Neural progenitor cell (in vitro differentiated cells): ENCODE results near the gene CERK. TPM values are rescaled to one million over a fixed set of nuclear protein-coding genes. Genes with fewer than 3 reads are reported as not detected.
A peak's percentile ranks its signal among the peaks of the same experiment; 100 is the strongest.

Experiments used
- DNase-seq: peaks from one replicate; pipeline ENCODE4 v3.0.0-alpha.2; 2016; ENCODE audit warnings: low spot score
- H2AFZ ChIP-seq: fragments of 200-600 bp; sonication (generic); replicated peaks from 2 replicates; pipeline ENCODE4 v1.6.1; 2016; ENCODE audit warnings: antibody characterized with exemption
- H3F3A ChIP-seq: fragments of 200-600 bp; sonication (generic); 2 replicates; pipeline ENCODE4 v1.6.1; 2016; ENCODE audit warnings: antibody characterized with exemption, low read depth
- H3K27ac ChIP-seq: fragments of 200-600 bp; sonication (generic); 2 replicates; pipeline ENCODE4 v1.5.1; 2016; ENCODE audit warnings: mild to moderate bottlenecking
- H3K27me3 ChIP-seq: fragments of 200-600 bp; sonication (generic); 2 replicates; pipeline ENCODE4 v1.6.1; 2016; ENCODE audit warnings: mild to moderate bottlenecking, moderate library complexity
- H3K36me3 ChIP-seq: fragments of 200-600 bp; sonication (generic); 2 replicates; pipeline ENCODE4 v1.5.1; 2016
- H3K4me1 ChIP-seq: fragments of 200-600 bp; sonication (generic); 2 replicates; pipeline ENCODE4 v1.6.1; 2016; ENCODE audit warnings: mixed run types
- H3K4me2 ChIP-seq: fragments of 200-600 bp; sonication (generic); 2 replicates; pipeline ENCODE4 v1.6.1; 2016
- H3K4me3 ChIP-seq: fragments of 200-600 bp; sonication (generic); 2 replicates; pipeline ENCODE4 v1.5.1; 2016
- H3K79me2 ChIP-seq: fragments of 200-600 bp; sonication (generic); 2 replicates; pipeline ENCODE4 v1.6.1; 2016; ENCODE audit warnings: low read depth
- H3K9ac ChIP-seq: fragments of 200-600 bp; sonication (generic); 2 replicates; pipeline ENCODE4 v1.6.1; 2016
- H3K9me3 ChIP-seq: fragments of 200-600 bp; sonication (generic); 2 replicates; pipeline ENCODE4 v1.5.1; 2016; ENCODE audit warnings: low read depth
- H4K20me1 ChIP-seq: fragments of 200-600 bp; sonication (generic); 2 replicates; pipeline ENCODE4 v1.6.1; 2016; ENCODE audit warnings: low read depth
- H3K27ac Mint-ChIP-seq: 3 replicates; pipeline ENCODE4 v1.8.0; 2021; ENCODE audit warnings: mixed read lengths
- H3K27me3 Mint-ChIP-seq: 2 replicates; pipeline ENCODE4 v1.8.0; 2022; ENCODE audit warnings: low read depth, mild to moderate bottlenecking, inconsistent platforms, moderate library complexity, mixed read lengths; ENCODE audit not compliant: insufficient read depth
- H3K36me3 Mint-ChIP-seq: 3 replicates; pipeline ENCODE4 v1.8.0; 2021; ENCODE audit warnings: mixed read lengths
- H3K4me1 Mint-ChIP-seq: 3 replicates; pipeline ENCODE4 v1.8.0; 2021; ENCODE audit warnings: mixed read lengths
- H3K4me3 Mint-ChIP-seq: 3 replicates; pipeline ENCODE4 v1.8.0; 2021; ENCODE audit warnings: mild to moderate bottlenecking, moderate library complexity, mixed read lengths
- H3K9me3 Mint-ChIP-seq: 3 replicates; pipeline ENCODE4 v1.8.0; 2020; ENCODE audit warnings: mixed read lengths
- EZH2 ChIP-seq: fragments of 200-600 bp; sonication (generic); IDR thresholded peaks from 2 replicates; pipeline ENCODE4 v1.6.1; 2017; ENCODE audit warnings: antibody characterized with exemption, mild to moderate bottlenecking, moderate library complexity
- EZH2phosphoT487 ChIP-seq: fragments of 200-600 bp; sonication (generic); IDR thresholded peaks from 2 replicates; pipeline ENCODE4 v1.6.1; 2017; ENCODE audit warnings: antibody characterized with exemption
- total RNA-seq: library from RNA; depleted of rRNA; stranded (reverse); fragments of >200 nt; gene quantifications from 2 replicates; pipeline ENCODE4 v1.2.3, GENCODE V29; 2015; ENCODE audit warnings: low replicate concordance
- TF ChIP-seq, protein P1 (sequence below): fragments of 200-600 bp; sonication (generic); IDR thresholded peaks from 2 replicates; pipeline ENCODE4 v1.5.1; 2017; ENCODE audit warnings: antibody characterized with exemption, mild to moderate bottlenecking

Gene CERK
- total RNA-seq, 1 donor from 2014 or later = 53.6 TPM

DNA sequence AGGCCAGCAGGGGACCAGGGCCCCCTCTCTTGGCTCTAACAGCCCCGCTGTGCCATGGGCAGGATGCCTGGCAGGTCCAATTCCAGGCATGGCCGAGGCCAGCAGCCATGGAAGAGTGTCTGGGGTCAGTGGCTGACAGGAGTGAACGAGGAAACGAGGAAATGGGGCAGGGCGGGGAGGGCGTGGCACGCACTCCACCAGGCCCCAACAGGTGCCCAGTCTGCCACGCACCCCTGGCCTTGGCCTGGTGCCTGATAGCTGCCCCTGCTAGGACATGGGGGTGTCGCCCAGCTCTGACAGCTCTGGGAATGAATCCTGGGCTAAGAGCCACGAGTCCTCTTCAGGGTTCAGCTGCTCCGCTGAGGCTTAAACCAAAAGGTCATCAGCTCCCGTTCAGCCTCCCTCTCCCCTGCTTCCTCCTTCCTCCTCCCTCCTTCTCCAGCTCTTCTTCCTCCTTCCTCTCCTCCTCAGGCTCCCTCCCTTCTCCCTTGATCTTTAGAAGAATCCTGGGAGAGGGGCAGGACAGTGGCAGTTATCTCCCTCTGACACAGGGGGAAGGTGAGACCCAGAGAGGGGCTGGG is 12.9 kb upstream of the CERK start:
- Histone ChIP-seq H2AFZ (no peak overlapping the region), H3F3A (no peaks in the 10 kb centered on the region), H3K9me3 (no peaks in the 10 kb centered on the region), H3K4me1 (no peaks in the 10 kb centered on the region), H3K79me2 (no peaks in the 10 kb centered on the region), H3K27me3 (peaks cover 7% of the 10 kb centered on the region), H3K9ac (no peak overlapping the region), H4K20me1 (no peaks in the 10 kb centered on the region), H3K4me3 (no peak overlapping the region), H3K36me3 (no peaks in the 10 kb centered on the region), H3K27ac (no peak overlapping the region), H3K4me2 (no peak overlapping the region)
- no peak for DNase-seq
- Mint-ChIP-seq H3K9me3 (peaks cover 4% of the 10 kb centered on the region), H3K27ac (no peak overlapping the region), H3K27me3 (peaks cover 8% of the 10 kb centered on the region), H3K4me1 (peaks cover 14% of the 10 kb centered on the region), H3K36me3 (peaks cover 2% of the 10 kb centered on the region), H3K4me3 (no peak overlapping the region)
- TF ChIP-seq EZH2 (no peak), EZH2phosphoT487 (no peak)
- TF ChIP-seq, protein P1, sequence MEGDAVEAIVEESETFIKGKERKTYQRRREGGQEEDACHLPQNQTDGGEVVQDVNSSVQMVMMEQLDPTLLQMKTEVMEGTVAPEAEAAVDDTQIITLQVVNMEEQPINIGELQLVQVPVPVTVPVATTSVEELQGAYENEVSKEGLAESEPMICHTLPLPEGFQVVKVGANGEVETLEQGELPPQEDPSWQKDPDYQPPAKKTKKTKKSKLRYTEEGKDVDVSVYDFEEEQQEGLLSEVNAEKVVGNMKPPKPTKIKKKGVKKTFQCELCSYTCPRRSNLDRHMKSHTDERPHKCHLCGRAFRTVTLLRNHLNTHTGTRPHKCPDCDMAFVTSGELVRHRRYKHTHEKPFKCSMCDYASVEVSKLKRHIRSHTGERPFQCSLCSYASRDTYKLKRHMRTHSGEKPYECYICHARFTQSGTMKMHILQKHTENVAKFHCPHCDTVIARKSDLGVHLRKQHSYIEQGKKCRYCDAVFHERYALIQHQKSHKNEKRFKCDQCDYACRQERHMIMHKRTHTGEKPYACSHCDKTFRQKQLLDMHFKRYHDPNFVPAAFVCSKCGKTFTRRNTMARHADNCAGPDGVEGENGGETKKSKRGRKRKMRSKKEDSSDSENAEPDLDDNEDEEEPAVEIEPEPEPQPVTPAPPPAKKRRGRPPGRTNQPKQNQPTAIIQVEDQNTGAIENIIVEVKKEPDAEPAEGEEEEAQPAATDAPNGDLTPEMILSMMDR = no peak

DNA sequence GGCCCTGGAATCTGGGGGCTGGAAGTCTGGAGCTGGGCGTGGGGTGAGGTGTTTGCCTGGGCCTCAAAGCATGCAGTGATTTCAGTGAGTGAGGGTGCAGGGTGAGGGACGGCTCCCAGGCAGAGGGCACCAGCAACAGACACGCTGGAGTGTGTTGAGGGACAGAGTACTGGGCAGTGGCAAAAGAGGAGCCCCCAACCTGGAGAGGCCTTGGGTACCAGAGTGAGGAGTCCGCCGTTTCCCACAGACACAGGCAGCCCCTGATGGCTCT is 12.4 kb upstream of the CERK start:
- TF ChIP-seq EZH2phosphoT487 (no peak), EZH2 (no peak)
- TF ChIP-seq, protein P1 = no peak
- peaks cover 2% of the 10 kb centered on the region for H3K36me3 Mint-ChIP-seq
- Histone ChIP-seq H3K27ac (no peak overlapping the region), H3K4me1 (no peaks in the 10 kb centered on the region), H3K9me3 (no peaks in the 10 kb centered on the region), H3K36me3 (no peaks in the 10 kb centered on the region), H3K9ac (no peak overlapping the region), H3F3A (no peaks in the 10 kb centered on the region), H4K20me1 (no peaks in the 10 kb centered on the region), H3K4me2 (no peak overlapping the region), H3K27me3 (peaks cover 7% of the 10 kb centered on the region), H2AFZ (no peak overlapping the region), H3K4me3 (no peak overlapping the region), H3K79me2 (no peaks in the 10 kb centered on the region)
- no peak overlapping the region for H3K4me3 Mint-ChIP-seq
- DNase-seq = no peak
- H3K9me3 Mint-ChIP-seq = peaks cover 3% of the 10 kb centered on the region
- H3K27ac Mint-ChIP-seq = no peak overlapping the region
- H3K27me3 Mint-ChIP-seq = peaks cover 8% of the 10 kb centered on the region
- peaks cover 14% of the 10 kb centered on the region for H3K4me1 Mint-ChIP-seq

DNA sequence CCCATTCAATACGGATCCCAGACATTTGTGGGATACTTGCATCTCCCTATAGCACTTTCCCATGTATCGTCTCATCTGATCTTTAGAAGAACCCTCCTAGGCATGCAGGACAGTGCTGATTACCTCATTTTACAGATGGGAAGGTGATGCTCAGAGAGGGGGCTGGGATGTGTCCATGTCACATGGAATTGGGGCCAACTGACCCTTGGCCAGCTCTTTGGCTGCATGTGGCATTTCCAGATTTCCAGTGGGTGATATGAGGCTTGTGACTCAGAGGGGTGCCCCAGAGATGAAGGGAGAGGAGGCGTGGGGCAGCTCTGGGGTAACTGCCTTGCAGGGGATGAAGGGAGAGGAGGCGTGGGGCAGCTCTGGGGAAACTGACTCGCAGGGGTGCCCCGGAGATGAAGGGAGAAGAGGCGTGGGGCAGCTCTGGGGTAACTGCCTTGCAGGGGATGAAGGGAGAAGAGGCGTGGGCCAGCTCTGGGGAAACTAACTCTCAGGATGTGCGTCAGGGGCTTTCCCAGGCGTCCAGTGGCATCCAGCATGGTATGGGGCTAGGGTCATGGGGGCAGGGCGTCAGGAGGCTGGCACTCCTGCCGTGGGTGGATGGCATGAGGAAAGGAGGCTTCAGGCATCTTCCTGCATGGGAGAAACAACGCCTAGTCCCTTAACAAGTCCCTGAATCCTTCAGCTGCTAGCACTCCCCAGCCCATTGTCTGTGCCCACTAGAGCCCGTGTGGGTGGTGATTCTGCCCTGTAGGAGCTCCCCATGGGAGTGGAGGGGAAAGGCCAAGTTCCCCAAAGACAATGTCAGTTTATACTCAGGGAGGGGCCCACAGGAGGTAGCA is 11.9 kb upstream of the CERK start:
- Mint-ChIP-seq H3K9me3 (peaks cover 1% of the 10 kb centered on the region), H3K27me3 (peaks cover 5% of the 10 kb centered on the region), H3K4me1 (peaks cover 14% of the 10 kb centered on the region), H3K4me3 (no peak overlapping the region), H3K36me3 (no peaks in the 10 kb centered on the region), H3K27ac (peak overlapping the region; percentile 92)
- Histone ChIP-seq H3K4me1 (no peaks in the 10 kb centered on the region), H3K9ac (no peak overlapping the region), H3F3A (no peaks in the 10 kb centered on the region), H3K27ac (no peak overlapping the region), H2AFZ (no peak overlapping the region), H3K36me3 (no peaks in the 10 kb centered on the region), H3K9me3 (no peaks in the 10 kb centered on the region), H3K27me3 (peaks cover 7% of the 10 kb centered on the region), H3K4me2 (no peak overlapping the region), H4K20me1 (no peaks in the 10 kb centered on the region), H3K79me2 (no peaks in the 10 kb centered on the region), H3K4me3 (no peak overlapping the region)
- no peak for DNase-seq
- TF ChIP-seq EZH2 (no peak), EZH2phosphoT487 (no peak)
- TF ChIP-seq, protein P1 = no peak
